HS-5 (cell line): ENCODE measurements around the gene AIRE.
"Not testable (repeated sequence)": the region's sequence is repeated elsewhere in the genome, so short reads cannot be mapped to it uniquely, and the experiment has no call there.

Source experiments
- DNase-seq: peaks from one replicate; pipeline ENCODE4 v3.0.0-alpha.2; 2012; ENCODE audit warnings: low read depth

AIRE gene

GRCh38 chr21:44291936-44292811 lies 6.5 kb downstream of the AIRE start:
- DNase-seq = no peak

DNA sequence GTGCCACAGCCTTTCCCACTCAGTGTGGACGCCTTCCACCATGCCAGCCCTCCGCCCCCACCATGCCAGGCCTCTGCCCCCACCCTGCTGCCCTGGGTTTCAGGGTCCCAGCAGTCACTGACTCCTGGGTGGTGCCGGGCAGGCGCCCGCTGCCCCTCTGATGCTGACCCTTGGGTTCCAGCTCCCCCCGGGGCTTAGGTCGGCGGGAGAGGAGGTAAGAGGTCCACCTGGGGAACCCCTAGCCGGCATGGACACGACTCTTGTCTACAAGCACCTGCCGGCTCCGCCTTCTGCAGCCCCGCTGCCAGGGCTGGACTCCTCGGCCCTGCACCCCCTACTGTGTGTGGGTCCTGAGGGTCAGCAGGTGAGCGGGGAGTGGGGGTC lies 7.1 kb downstream of the AIRE start:
- DNase-seq = no peak

DNA sequence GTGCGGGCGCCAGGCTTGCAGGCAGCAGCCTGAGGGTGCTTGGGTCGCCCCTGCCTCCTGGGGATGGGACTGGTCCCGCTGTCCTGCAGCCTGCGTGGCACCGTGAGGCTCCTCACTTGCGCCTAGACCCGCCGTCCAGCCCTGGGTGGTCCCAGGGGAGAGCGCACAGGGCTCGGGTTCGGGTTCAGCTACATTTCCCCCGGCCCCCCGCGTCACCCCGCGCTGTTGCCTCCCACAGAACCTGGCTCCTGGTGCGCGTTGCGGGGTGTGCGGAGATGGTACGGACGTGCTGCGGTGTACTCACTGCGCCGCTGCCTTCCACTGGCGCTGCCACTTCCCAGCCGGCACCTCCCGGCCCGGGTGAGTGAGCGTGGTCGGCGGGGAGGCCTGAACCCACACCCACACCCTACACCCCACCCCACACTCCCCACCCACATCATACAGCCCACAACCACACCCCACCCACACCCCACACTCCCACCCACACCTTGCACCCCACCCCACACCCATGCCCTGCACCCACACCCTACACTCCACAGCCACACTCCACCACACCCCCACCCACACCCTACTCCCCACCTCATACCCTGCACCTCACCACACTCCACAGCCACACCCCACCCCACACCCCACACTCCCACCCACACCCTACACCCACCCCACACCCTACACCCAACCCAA lies 8.0 kb downstream of the AIRE start:
- DNase-seq = no peak

GRCh38 chr21:44294391-44295162 lies 8.9 kb downstream of the AIRE start:
- no peak for DNase-seq

DNA sequence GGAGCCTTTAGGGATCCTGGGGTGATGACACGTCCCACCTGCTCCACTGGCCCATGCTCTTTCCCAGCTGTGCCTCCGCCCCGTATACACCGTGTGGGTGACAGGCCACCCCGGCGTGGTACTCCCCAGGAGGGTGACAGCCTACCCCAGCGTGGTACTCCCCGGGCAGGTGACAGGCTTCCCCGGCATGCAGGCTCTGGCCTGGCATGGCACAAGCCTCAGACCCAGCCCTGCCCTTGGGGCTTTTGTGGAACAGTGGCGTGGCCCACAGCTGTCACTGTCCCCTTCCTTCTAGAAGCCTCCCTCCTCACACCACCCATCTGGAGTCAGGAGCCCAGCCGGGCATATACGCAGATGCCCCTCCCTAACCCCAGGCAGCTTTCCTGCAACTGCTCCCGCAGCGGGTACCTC lies 9.5 kb downstream of the AIRE start:
- no peak for DNase-seq

DNA sequence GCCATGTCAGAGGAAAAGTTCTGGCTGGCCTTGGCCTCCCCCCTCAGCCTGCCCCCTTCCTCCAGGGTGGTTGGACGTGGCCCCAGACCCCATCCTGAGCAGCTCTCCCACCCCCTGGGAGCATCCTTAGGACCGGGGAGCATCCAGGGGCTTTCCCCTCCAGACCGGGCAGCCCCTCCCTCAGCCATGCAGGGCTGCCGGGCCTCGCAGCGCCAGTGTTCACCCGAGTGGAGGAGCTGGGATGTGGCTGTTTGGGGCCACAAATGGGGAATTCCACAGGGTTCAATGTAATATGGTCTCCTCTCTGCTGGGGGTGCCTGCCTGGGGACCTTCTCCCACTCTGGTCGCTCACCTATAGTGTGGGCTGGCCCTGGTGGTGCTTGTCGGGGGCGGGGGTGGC lies 10.0 kb downstream of the AIRE start:
- DNase-seq = no peak

DNA sequence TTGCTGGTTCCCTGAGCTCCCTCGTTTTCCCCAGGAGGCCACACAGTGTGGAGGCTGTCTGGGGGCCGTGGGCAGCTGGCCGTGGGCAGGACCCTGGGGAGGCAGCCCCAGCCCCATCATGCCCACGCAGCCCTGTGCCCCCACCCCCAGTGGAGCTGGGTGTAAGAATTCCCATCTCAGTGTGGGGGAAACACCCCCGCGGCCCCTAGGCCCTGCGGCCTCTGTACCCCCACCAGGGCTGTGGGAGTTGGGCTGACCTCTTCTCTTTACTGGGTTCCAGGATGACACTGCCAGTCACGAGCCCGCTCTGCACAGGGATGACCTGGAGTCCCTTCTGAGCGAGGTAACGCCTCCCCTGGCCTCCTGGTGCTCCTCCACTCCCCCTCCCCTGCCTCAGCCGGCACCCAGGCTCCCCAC lies 10.4 kb downstream of the AIRE start:
- DNase-seq = no peak

DNA sequence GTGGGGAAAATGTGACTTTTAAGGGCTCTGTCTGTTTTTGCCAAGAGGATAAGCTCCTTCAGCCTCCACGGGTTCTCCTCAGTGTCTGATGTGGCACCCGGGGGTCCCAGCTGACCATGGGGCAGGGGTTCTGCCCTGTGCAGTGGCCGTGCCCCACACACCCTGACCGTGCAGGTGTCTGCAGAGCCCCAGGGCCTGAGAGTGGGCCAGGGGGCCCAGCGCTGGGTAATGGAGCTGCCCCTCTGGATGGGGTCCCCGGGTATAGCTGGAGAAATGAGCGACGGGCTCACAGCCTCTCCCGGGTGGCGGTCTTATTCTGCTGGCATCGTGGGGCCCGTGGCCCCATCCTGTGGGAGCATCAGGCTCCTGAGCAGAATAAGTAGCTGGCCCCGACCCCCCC lies 11.2 kb downstream of the AIRE start:
- no peak for DNase-seq

DNA sequence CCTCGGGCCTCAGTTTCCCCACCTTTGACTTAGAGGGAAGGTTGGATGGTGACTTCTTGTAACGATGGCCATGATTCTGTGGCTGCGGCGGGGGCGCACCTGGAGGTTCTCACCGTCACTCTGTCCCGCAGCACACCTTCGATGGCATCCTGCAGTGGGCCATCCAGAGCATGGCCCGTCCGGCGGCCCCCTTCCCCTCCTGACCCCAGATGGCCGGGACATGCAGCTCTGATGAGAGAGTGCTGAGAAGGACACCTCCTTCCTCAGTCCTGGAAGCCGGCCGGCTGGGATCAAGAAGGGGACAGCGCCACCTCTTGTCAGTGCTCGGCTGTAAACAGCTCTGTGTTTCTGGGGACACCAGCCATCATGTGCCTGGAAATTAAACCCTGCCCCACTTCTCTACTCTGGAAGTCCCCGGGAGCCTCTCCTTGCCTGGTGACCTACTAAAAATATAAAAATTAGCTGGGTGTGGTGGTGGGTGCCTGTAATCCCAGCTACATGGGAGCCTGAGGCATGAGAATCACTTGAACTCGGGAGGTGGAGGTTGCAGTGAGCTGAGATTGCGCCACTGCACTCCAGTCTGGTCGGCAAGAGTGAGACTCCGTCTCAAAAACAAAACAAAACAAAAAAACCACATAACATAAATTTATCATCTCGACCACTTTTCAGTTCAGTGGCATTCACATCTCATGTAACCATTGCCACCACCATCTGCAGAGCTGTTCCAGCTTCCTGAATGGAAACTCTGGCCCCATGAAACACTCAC lies 12.0 kb downstream of the AIRE start:
- DNase-seq = peak; percentile 25

DNA sequence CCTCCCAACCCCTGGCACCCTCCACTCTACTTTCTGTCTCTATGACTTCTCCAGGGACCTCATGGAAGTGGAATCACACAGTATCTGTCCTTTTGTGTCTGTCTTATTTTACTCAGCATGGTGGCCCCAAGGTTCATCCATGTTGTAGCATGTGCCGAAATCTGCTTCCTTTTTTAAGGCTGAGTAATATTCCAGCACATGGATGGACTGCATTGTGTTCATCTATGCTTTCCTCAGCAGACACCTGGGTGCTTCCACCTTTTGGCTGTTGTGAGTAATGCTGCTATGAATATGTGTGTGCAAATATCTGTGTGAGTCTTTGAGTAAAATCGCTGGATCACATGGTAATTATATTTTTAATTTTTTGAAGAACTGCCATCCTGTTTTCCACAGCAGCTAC lies 12.6 kb downstream of the AIRE start:
- no peak for DNase-seq

GRCh38 chr21:44299085-44299457 lies 13.4 kb downstream of the AIRE start:
- DNase-seq = peak; percentile 16

GRCh38 chr21:44299458-44300261 lies 14.0 kb downstream of the AIRE start, which contains the start of gene PFKL:
Gene PFKL (plus strand): TSS chr21:44300053. CDS start chr21:44300106, 53 bp downstream.
- peak; percentile 30 for DNase-seq

DNA sequence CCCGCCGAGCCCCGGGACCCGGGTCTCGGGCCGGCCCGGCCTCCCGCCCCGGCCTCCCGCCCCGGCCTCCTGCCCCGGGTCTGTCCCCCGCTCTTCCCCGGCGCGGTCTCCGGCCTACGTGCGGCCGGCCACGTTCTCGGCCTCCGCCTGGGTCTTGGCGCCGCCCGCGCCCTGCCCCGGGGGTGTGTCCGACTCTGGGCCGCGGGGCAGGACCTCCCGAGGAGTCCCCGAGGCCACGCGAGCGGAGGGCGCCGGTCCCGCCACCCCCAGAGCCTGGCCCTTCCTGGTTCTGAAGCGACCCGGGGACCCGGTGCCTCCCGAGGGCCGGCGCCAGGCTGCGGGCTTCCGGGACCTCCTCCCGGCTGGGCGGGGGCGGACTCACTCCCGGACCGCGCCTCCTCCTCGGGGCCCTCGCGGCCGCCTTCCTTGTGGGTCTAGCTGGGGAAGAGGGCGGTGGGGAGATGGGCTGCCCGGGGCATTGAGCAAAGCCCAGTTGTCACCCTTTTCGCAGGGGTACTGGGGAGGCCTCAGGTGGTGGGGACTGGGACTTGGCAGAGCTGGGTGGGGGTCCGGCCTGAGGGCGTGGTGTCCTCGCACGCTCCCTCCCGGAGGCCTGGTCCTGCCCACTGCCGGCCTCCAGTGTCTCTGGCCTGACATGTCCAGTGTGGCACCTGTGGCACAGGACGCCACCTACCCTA lies 14.7 kb downstream of the AIRE start:
- DNase-seq = peak; percentile 10

DNA sequence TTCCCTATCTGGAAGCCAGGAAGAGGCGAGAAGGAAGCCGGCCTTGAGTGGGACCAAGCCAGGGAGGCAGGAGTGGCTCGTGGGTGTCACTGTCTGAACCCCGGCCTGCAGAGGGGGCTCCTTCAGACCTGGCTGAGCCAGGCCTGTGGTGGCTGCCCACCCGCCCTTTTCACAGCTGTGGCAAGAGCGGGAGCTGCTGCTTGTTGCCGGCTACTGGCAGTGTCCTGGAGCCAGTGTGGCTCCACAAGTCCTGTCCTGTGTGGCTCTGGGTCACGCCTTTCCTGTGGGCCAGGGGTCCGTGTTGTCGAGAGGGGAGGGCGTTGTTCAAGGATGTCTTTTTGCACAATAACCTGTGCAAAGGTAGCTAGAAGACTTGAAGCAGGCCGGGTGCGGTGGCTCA lies 15.5 kb downstream of the AIRE start:
- DNase-seq = no peak

- DNase-seq = no peak
Observed at GRCh38 chr21:44301961-44302406, 16.3 kb downstream of the AIRE start.

- DNase-seq = not testable (repeated sequence)
Observed at GRCh38 chr21:44302573-44303401, 17.1 kb downstream of the AIRE start.

GRCh38 chr21:44303490-44303981 lies 17.9 kb downstream of the AIRE start:
- no peak for DNase-seq

DNA sequence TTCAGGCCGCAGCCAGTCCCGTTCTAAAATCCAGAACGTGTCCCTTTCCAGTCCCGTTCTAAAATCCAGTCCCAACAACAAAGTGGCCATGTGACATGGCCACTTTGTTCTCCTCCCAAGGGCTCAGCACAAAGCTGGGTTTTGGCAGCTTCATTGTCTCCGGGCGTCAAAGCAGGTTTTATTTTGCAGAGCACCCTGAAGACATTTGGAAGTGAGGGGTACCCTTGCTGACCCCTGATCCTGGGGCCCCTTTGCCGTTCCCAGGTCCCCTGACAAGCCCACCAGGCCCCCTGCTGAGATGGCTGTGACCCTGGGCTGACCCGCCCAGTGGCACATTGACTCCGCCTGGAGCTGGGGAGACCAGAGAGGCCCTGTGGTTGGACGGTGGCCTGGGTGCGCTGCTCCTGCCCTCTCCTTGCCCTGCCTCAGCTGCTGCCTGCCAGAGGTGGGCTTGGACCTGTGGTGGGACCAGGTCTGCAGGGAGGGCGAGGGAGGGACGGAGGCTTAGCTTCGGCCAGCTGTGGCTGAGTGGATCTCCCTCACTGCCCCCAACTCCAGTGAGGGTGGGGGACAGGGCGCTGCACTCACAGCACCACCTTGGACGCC lies 18.4 kb downstream of the AIRE start:
- no peak for DNase-seq

DNA sequence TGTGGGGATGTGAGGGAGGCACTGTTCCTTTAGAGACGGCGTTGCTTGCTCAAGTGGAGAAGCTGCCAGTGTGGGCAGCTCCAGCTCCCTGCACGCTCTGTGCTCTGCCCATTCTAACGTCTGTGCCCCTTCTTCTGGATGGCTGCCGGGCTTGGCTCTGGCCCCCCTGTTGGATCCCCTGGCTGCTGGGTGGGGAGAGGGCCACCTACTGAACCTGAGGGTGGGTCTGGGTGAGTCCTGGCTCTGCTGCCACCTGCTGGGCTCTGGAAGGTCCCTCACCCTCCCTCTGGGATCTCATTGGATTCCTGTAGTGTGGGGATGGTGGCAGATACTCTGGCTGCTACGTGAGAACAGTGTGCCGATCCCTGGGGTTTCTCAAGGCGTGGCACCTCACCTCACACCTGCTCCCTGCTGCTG lies 19.2 kb downstream of the AIRE start:
- no peak for DNase-seq
